Stimulated activated CD4-positive, alpha-beta T cell treated with anti-CD3 and anti-CD28 coated beads, Interleukin-12 subunit alpha, Interleukin-12 subunit beta, amount 100 ng/mL, for 24 hours (primary cell): ENCODE data around the gene DNMT3L.
"Not testable (repeated sequence)": the region's sequence is repeated elsewhere in the genome, so short reads cannot be mapped to it uniquely, and the experiment has no call there.

Source experiments
- DNase-seq, 2 experiments: peaks; one replicate each; pipeline ENCODE4 v3.0.0-alpha.2; 2020; ENCODE audit warnings: low read depth in 2 of 2

The DNMT3L gene

GRCh38 chr21:44197156-44197516 lies 64.6 kb downstream of the DNMT3L start:
- DNase-seq = not testable (repeated sequence)
